ENCODE data around the gene LTBP1. TPM values are rescaled to one million over a fixed set of nuclear protein-coding genes. Genes with fewer than 3 reads are reported as not detected.

Gene LTBP1
- total RNA-seq, 1 donor from 2014 or later: 0.07 TPM

DNA sequence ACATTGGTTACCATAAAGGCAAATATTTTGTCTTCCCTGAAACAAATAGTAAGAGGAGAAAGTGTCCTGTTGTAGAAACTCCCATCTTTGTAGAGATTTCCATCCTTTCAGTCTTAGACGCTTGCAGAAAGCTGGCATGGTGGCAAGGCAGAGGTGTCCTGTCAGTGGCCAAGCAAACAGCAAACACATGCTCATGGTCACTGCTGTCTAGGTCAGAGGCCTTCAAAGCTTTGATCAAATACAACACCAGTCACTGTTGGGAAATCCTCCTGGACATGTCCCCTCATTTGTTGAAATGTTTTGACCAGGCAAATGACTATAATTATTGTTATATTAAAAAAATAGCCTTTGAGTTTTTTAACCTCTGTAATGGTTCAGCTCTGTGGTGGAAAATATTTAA is 55.1 kb downstream of the LTBP1 start:
- no peaks in the 10 kb centered on the region for H3K4me1 Mint-ChIP-seq
- no peak for ATAC-seq (ENCODE audit: low read depth)
- H3K36me3 Mint-ChIP-seq (ENCODE audit: low read depth): no peaks in the 10 kb centered on the region
- ChIA-PET POLR2A (no interaction called here), CTCF (no interaction called here)
- no peak for DNase-seq
- H3K27me3 Mint-ChIP-seq: no peaks in the 10 kb centered on the region
- no peak overlapping the region for H3K27ac Mint-ChIP-seq
- no peak overlapping the region for H3K4me3 Mint-ChIP-seq
- no peaks in the 10 kb centered on the region for H3K9me3 Mint-ChIP-seq
- TF ChIP-seq, protein P1, sequence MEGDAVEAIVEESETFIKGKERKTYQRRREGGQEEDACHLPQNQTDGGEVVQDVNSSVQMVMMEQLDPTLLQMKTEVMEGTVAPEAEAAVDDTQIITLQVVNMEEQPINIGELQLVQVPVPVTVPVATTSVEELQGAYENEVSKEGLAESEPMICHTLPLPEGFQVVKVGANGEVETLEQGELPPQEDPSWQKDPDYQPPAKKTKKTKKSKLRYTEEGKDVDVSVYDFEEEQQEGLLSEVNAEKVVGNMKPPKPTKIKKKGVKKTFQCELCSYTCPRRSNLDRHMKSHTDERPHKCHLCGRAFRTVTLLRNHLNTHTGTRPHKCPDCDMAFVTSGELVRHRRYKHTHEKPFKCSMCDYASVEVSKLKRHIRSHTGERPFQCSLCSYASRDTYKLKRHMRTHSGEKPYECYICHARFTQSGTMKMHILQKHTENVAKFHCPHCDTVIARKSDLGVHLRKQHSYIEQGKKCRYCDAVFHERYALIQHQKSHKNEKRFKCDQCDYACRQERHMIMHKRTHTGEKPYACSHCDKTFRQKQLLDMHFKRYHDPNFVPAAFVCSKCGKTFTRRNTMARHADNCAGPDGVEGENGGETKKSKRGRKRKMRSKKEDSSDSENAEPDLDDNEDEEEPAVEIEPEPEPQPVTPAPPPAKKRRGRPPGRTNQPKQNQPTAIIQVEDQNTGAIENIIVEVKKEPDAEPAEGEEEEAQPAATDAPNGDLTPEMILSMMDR (IDR thresholded peaks at IDR 0.05): no peak
- intact Hi-C loops (cut with micrococcal nuclease): no loop called here

DNA sequence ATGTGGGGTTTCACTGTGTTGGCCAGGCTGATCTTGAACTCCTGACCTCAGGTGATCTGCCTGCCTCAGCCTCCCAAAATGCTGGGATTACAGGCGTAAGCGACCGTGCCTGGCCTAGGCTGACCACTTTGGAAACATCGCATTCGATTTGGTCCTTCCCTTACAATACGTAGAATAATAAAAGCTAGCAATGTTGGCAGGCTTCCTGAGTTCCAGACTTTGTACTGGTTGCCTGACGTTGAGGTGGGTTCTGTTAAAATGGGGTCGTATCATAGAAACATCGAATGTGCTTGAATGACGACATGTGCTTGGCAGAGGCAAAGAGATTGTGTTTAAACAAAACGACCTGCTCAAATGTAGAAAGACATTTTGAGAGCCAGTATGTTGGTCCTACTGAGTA is 56.1 kb downstream of the LTBP1 start:
- intact Hi-C loops (cut with micrococcal nuclease): no loop called here
- CTCF ChIA-PET: no interaction called here

DNA sequence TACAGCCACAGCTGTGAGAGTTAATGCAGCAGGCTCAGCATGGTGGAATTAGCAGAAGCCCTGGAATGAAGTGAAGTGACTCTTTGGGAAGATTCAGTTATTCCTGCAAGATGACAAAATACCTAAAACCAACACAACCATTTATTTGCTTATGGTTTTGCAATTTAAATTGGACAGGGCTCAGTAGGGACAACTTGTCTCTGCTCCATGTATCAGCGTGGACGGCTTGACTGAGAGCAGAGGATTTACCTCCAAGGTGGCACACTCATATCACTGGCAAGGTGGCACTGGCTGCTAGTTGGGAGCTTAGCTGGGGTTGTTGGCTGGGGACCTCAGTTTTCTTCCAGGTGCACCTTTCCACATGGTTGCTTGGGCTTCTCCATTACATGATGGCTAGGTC is 58.3 kb downstream of the LTBP1 start:
- DNase-seq: no peak
- intact Hi-C loops (cut with micrococcal nuclease): no loop called here
- ATAC-seq (ENCODE audit: low read depth): no peak
- H3K4me3 Mint-ChIP-seq: no peak overlapping the region
- no peak overlapping the region for H3K27ac Mint-ChIP-seq
- H3K27me3 Mint-ChIP-seq: no peaks in the 10 kb centered on the region
- H3K36me3 Mint-ChIP-seq (ENCODE audit: low read depth): no peaks in the 10 kb centered on the region
- CTCF ChIA-PET: no interaction called here
- no peaks in the 10 kb centered on the region for H3K9me3 Mint-ChIP-seq
- TF ChIP-seq, protein P1 (IDR thresholded peaks at IDR 0.05): no peak
- POLR2A ChIA-PET: no interaction called here
- no peaks in the 10 kb centered on the region for H3K4me1 Mint-ChIP-seq

More for the DNA sequence above, 56.1 kb downstream of the LTBP1 start:
- H3K36me3 Mint-ChIP-seq (ENCODE audit: low read depth): no peaks in the 10 kb centered on the region
- H3K27me3 Mint-ChIP-seq: no peaks in the 10 kb centered on the region
- H3K4me3 Mint-ChIP-seq: no peak overlapping the region
- H3K27ac Mint-ChIP-seq: no peak overlapping the region
- H3K4me1 Mint-ChIP-seq: no peaks in the 10 kb centered on the region
- POLR2A ChIA-PET: no interaction called here
- no peaks in the 10 kb centered on the region for H3K9me3 Mint-ChIP-seq
- DNase-seq (no peak), ATAC-seq (ENCODE audit: low read depth) (no peak)
- TF ChIP-seq, protein P1 (IDR thresholded peaks at IDR 0.05): no peak

DNA sequence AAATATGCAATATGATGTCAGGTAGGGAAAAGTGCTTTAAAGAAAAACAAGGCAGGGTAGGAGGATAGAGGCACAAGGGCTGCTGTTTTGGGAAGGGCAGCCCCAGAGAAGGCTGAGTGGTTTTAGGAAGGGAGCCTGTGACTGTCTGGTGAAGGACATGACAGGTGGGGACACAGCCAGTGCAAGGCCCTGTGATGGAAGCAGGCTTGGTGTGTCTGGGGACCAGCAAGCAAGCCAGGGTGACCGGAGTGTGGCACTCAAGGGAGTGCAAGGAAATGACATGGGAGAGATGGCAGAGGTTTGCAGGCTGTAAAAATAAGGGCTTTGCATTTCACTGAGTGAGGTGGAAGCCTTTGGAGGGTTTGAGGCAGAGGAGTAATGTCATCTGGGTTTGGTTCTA is 62.0 kb downstream of the LTBP1 start:
- ATAC-seq (ENCODE audit: low read depth) (no peak), DNase-seq (no peak)
- Mint-ChIP-seq H3K27ac (no peak overlapping the region), H3K4me1 (no peaks in the 10 kb centered on the region), H3K9me3 (no peaks in the 10 kb centered on the region), H3K36me3 (ENCODE audit: low read depth) (no peaks in the 10 kb centered on the region), H3K27me3 (no peaks in the 10 kb centered on the region), H3K4me3 (no peak overlapping the region)
- TF ChIP-seq, protein P1 (IDR thresholded peaks at IDR 0.05): no peak
- ChIA-PET POLR2A (no interaction called here), CTCF (no interaction called here)
- intact Hi-C loops (cut with micrococcal nuclease): no loop called here

DNA sequence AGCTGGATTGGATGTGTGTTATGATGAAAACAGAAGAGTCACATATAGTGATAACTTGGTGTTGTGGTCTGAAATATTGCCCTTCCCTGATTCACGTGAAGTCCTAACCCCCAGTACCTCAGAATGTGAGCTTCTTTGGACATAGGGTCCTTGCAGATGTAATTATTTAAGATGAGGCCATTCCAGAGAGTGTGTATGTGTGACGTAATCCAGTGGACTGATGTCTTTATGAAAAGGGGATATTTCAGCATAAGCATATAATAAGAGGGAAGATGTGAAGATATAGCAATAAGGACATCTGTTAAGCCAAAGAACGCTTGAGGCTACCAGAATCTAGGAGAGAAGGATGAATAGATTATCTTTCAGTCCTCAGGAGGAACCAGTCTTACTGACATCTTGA is 62.5 kb downstream of the LTBP1 start:
- CTCF ChIA-PET: no interaction called here
- POLR2A ChIA-PET: no interaction called here
- Mint-ChIP-seq H3K4me3 (no peak overlapping the region), H3K27me3 (no peaks in the 10 kb centered on the region), H3K4me1 (no peaks in the 10 kb centered on the region), H3K27ac (no peak overlapping the region), H3K9me3 (no peaks in the 10 kb centered on the region), H3K36me3 (ENCODE audit: low read depth) (no peaks in the 10 kb centered on the region)
- intact Hi-C loops (cut with micrococcal nuclease): no loop called here
- DNase-seq (no peak), ATAC-seq (ENCODE audit: low read depth) (no peak)
- TF ChIP-seq, protein P1 (IDR thresholded peaks at IDR 0.05): no peak

Data from activated B cell treated with CpG ODN at 0.5 μM for 24 hours (primary cell).